Activated naive CD8-positive, alpha-beta T cell treated with anti-CD3 and anti-CD28 coated beads, Interleukin-2, amount 50 U/mL, for 24 hours (primary cell): ENCODE measurements around the gene TTLL5.

Experiments used
- ATAC-seq: fragments of 150-1000 bp; cut with Tn5 transposase; one replicate; pipeline ENCODE4 v1.10.0; 2021
- DNase-seq: peaks from one replicate; pipeline ENCODE4 v3.0.0; 2021
- H3K27ac Mint-ChIP-seq: one replicate; pipeline ENCODE4 v1.8.0; 2021; ENCODE audit warnings: mild to moderate bottlenecking, mixed read lengths
- H3K27me3 Mint-ChIP-seq: one replicate; pipeline ENCODE4 v1.8.0; 2021; ENCODE audit warnings: mixed read lengths
- H3K36me3 Mint-ChIP-seq: one replicate; pipeline ENCODE4 v1.8.0; 2021; ENCODE audit warnings: low read depth, mixed read lengths
- H3K4me1 Mint-ChIP-seq: one replicate; pipeline ENCODE4 v1.8.0; 2021; ENCODE audit warnings: mixed read lengths
- H3K4me3 Mint-ChIP-seq: one replicate; pipeline ENCODE4 v1.8.0; 2021; ENCODE audit warnings: mild to moderate bottlenecking, moderate library complexity, mixed read lengths
- H3K9me3 Mint-ChIP-seq: one replicate; pipeline ENCODE4 v1.8.0; 2021; ENCODE audit warnings: mixed read lengths

The TTLL5 gene

DNA sequence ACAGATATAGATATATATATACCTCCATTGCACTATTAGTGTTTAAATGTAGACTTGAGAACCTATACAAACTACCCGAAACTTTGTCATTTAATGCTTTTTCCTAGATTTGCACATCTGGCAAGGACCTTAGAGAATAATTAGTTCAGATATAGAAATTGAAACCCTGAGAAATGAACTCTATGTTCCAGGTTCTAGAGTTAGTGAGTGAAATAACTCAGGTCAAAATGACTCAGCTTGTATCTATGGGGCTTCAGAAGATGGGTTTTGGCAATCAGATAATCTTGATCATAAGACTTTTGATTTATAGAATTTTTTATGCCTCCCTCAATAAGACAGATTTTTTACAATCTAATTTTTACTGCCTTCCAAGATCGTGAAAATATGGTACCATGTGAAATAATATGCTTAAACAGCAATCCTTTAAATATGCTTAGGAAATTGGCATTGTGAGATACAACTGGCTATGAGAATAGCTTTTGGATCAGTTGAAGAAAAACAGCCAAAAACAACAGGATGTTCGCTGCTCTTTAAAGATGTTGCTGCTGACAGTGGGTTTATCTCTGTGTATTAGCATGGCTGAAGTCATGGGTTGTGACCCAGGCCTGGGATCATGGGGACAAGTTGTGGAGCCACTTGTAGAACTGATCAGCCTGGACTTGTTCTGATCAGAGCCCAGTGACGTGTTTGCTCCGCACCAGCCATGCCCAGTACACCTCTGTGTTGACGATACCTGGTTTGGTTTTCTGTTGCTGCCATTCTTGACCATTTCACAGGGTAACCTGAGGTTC, 63.6 kb downstream of the TTLL5 start:
- Mint-ChIP-seq H3K27ac (no peak overlapping the region), H3K4me3 (no peak overlapping the region), H3K36me3 (peaks cover 42% of the 10 kb centered on the region), H3K9me3 (peaks cover 4% of the 10 kb centered on the region), H3K27me3 (no peaks in the 10 kb centered on the region), H3K4me1 (no peaks in the 10 kb centered on the region)
- DNase-seq: no peak
- no peak for ATAC-seq

DNA sequence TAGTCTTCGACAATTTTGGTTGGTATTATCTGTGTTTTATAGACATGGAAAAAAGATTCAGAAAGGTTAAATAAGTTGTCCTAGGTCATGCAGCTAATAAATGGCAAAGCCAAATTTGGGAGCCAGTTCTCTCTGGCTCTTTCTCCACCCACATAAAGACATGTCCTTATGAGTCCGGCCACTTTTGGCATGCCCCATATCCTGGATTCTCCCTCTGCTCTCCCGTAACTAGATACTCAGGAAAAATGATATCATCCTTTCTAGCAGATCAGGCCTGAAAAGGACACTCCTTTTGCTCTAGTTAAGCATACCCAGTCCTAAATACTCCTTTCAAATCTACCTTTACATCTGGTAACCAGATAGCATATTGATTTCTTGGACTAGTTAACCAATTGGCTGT, 64.4 kb downstream of the TTLL5 start:
- Mint-ChIP-seq H3K36me3 (peaks cover 42% of the 10 kb centered on the region), H3K4me3 (no peak overlapping the region), H3K27ac (no peak overlapping the region), H3K27me3 (no peaks in the 10 kb centered on the region), H3K9me3 (peaks cover 4% of the 10 kb centered on the region), H3K4me1 (no peaks in the 10 kb centered on the region)
- no peak for ATAC-seq
- DNase-seq: no peak

DNA sequence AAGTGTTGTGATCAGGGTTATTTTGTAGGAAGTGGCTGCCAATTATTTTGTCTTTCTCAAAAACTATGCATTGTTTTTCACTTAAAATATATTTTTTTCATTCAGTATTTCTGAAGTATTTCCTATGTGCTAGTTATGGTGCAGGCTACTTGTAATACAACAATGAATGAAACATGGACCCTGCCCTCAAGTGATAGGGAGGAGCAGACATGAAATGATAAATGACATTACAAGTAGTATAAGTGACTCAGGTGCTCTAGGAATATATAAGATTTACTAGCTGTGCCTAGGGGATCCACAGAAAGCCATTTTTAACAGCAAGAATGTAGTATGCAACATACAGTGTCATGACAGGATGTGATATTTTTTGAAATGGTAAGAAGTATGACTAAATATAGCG, 65.3 kb downstream of the TTLL5 start:
- no peaks in the 10 kb centered on the region for H3K27me3 Mint-ChIP-seq
- ATAC-seq (no peak), DNase-seq (no peak)
- no peaks in the 10 kb centered on the region for H3K4me1 Mint-ChIP-seq
- peaks cover 41% of the 10 kb centered on the region for H3K36me3 Mint-ChIP-seq
- H3K27ac Mint-ChIP-seq: no peak overlapping the region
- H3K9me3 Mint-ChIP-seq: peaks cover 4% of the 10 kb centered on the region
- no peak overlapping the region for H3K4me3 Mint-ChIP-seq

- Mint-ChIP-seq H3K4me1 (no peaks in the 10 kb centered on the region), H3K27me3 (no peaks in the 10 kb centered on the region), H3K27ac (no peak overlapping the region), H3K4me3 (no peak overlapping the region), H3K9me3 (peaks cover 4% of the 10 kb centered on the region), H3K36me3 (peaks cover 42% of the 10 kb centered on the region)
- DNase-seq (no peak), ATAC-seq (no peak)
These were observed 66.1 kb downstream of the TTLL5 start for GRCh38 chr14:75727124-75727523.

DNA sequence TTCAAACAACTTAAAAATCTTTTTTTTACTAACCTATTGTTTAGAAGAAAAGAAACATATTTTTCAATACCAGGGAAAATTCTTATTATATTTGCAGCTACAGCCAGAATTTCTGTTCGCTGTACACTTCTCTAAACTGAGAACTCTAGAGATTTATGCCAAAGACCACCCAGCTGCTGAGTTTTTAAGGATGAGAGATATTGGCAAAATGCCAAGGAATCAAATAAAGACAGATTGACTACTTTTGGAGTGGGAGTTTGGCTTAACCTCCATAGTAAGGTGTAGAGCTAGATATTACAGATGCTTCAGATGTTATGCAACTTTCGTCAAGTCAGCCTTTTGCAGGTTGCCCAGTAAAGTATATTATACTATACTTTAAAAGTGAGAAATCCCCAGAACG, 71.8 kb downstream of the TTLL5 start:
- ATAC-seq (no peak), DNase-seq (no peak)
- peaks cover 31% of the 10 kb centered on the region for H3K36me3 Mint-ChIP-seq
- H3K27me3 Mint-ChIP-seq: no peaks in the 10 kb centered on the region
- H3K9me3 Mint-ChIP-seq: no peaks in the 10 kb centered on the region
- no peaks in the 10 kb centered on the region for H3K4me1 Mint-ChIP-seq
- no peak overlapping the region for H3K27ac Mint-ChIP-seq
- no peak overlapping the region for H3K4me3 Mint-ChIP-seq

DNA sequence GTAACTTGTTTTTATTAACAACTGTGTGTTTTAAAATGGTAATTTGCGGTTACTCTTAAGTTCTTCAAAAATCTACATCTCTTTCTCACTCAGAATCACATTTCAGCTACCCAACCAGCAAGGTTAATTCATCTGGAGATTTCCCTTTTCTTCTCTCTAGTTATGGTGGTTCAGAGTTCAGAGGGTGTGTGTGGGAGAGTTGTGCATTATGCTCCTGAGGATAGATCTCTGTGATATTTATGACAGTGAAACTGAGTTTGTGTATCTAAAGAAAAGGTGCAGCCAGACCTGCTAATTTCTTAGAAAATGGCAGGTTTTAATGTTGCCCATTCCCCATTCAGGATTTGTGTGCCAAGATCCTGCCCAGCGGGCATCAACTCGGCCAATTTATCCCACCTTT, 73.8 kb downstream of the TTLL5 start:
- ATAC-seq (no peak), DNase-seq (no peak)
- Mint-ChIP-seq H3K27ac (no peak overlapping the region), H3K9me3 (no peaks in the 10 kb centered on the region), H3K36me3 (peaks cover 33% of the 10 kb centered on the region), H3K4me1 (no peaks in the 10 kb centered on the region), H3K27me3 (no peaks in the 10 kb centered on the region), H3K4me3 (no peak overlapping the region)

- Mint-ChIP-seq H3K9me3 (no peaks in the 10 kb centered on the region), H3K4me3 (no peak overlapping the region), H3K27ac (no peak overlapping the region), H3K4me1 (no peaks in the 10 kb centered on the region), H3K36me3 (peaks cover 29% of the 10 kb centered on the region), H3K27me3 (no peaks in the 10 kb centered on the region)
- DNase-seq (no peak), ATAC-seq (no peak)
These were observed 75.9 kb downstream of the TTLL5 start for GRCh38 chr14:75736845-75737485.

- ATAC-seq (no peak), DNase-seq (no peak)
- Mint-ChIP-seq H3K27ac (no peak overlapping the region), H3K36me3 (peaks cover 25% of the 10 kb centered on the region), H3K4me3 (no peak overlapping the region), H3K9me3 (no peaks in the 10 kb centered on the region), H3K4me1 (no peaks in the 10 kb centered on the region), H3K27me3 (no peaks in the 10 kb centered on the region)
These were observed 77.1 kb downstream of the TTLL5 start for GRCh38 chr14:75738192-75738591.

DNA sequence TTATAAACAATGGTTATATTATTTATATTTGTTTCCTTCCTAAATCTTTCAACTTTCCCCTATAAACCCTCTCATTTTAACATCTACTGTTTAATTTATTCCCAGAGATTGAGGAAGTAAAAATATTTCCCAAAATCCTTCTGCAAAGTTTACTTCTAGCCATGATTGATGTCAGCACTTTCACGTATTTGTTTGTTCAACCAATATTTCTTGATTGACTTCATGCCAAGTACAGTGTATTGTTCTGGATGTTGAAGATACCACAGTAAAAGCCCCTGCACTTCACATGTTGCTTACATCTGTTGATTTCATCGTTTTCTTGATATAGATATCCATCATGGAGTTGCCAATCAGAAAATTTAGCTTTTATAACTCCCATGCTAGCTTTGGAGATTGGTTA, 81.8 kb downstream of the TTLL5 start:
- Mint-ChIP-seq H3K9me3 (peaks cover 15% of the 10 kb centered on the region), H3K27ac (no peak overlapping the region), H3K4me1 (no peaks in the 10 kb centered on the region), H3K4me3 (no peak overlapping the region), H3K36me3 (peaks cover 46% of the 10 kb centered on the region), H3K27me3 (no peaks in the 10 kb centered on the region)
- DNase-seq: no peak
- no peak for ATAC-seq

GRCh38 chr14:75747899-75748298, 86.9 kb downstream of the TTLL5 start:
- DNase-seq (no peak), ATAC-seq (no peak)
- no peaks in the 10 kb centered on the region for H3K27me3 Mint-ChIP-seq
- H3K4me3 Mint-ChIP-seq: no peak overlapping the region
- H3K36me3 Mint-ChIP-seq: peaks cover 55% of the 10 kb centered on the region
- peaks cover 15% of the 10 kb centered on the region for H3K9me3 Mint-ChIP-seq
- H3K27ac Mint-ChIP-seq: no peak overlapping the region
- H3K4me1 Mint-ChIP-seq: no peaks in the 10 kb centered on the region

DNA sequence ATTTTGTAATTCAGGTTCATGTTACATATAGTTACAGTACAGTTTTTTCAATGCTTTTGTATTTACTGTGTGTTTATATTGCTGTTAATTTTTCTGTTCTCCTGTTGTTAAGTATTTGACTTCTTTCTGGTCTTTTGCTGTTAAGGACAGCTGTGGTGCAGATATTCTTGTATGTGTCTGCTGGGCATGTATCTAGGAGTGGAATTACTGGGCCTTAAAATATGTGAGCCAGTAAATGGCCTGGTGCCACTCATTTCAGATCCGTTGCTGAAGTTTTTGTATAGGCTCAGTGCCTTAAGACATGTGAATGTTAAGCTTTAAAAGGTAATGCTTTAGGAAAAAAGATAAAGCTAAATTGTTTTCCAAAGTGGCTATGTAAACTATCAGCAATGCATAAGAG, 87.3 kb downstream of the TTLL5 start:
- no peak overlapping the region for H3K27ac Mint-ChIP-seq
- ATAC-seq (no peak), DNase-seq (no peak)
- no peaks in the 10 kb centered on the region for H3K4me1 Mint-ChIP-seq
- peaks cover 15% of the 10 kb centered on the region for H3K9me3 Mint-ChIP-seq
- H3K36me3 Mint-ChIP-seq: peaks cover 57% of the 10 kb centered on the region
- no peak overlapping the region for H3K4me3 Mint-ChIP-seq
- no peaks in the 10 kb centered on the region for H3K27me3 Mint-ChIP-seq

DNA sequence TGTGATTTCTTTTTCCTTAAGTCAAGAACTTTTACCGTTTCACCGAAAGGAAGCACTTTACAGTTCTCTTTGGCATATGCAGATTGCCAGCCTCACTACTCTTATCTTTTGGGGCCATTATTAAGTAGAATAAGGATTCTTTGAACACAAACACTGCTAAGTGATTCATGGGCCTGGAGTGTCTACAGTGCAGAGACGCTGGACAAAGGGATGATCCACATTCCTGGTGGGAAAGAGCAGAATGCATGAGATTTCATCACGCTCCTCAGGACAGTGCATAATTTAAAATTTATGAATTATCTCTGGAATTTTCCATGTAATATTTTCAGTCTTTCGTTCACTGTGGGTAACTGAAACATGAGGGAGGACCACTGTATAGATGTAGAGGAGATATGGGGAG, 90.2 kb downstream of the TTLL5 start:
- Mint-ChIP-seq H3K4me3 (no peak overlapping the region), H3K27me3 (no peaks in the 10 kb centered on the region), H3K36me3 (peaks cover 39% of the 10 kb centered on the region), H3K4me1 (no peaks in the 10 kb centered on the region), H3K27ac (no peak overlapping the region), H3K9me3 (peaks cover 10% of the 10 kb centered on the region)
- ATAC-seq: no peak
- no peak for DNase-seq

DNA sequence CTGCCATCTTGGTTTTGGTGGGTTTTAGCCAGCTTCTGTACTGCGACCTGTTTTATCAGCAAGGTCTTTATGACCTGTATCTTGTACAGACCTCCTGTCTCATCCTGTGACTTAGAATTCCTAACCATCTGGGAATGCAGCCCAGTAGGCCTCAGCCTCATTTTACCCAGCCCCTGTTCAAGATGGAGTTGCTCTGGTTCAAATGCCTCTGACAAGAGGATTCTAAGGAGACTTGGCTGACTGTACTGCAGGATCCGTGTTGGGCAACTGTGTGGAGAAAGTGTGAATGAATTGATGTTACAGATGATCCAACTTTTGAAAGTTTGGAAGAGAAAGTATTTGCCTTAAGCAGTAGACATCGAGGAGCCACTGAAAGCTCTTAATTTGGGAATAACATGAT, 91.0 kb downstream of the TTLL5 start:
- Mint-ChIP-seq H3K36me3 (peaks cover 36% of the 10 kb centered on the region), H3K27ac (no peak overlapping the region), H3K27me3 (no peaks in the 10 kb centered on the region), H3K4me1 (no peaks in the 10 kb centered on the region), H3K9me3 (peaks cover 2% of the 10 kb centered on the region), H3K4me3 (no peak overlapping the region)
- ATAC-seq (no peak), DNase-seq (no peak)

DNA sequence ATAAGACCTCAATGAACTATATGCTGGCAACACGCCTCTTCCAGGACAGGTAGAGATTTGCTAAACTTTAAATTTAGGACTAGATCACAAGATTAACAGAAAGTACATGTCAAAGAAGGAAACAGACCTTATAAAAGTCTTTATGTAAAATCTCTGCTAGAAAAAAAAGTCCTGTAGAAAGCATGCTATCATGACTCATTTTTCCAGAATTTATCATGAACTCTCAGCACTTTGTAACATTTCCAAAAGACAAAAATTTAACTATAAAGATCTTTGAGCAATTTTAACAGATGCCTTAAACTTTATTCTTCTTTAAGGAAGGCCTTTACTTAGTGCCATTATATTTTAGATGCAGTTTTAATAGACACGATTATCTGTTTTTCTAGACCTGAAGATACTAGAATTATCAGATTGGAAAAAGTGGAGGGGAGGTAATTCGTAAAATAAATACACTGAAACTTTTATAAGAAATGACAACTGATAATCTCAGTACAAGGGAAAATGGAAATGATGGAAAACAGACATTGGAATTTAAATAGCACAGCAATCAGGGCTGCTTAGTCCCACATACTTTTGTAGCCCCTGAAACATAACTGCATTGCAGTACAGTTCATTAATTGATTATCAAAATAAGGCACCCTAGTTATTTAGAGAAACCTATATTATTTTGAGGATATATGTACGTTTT, 92.0 kb downstream of the TTLL5 start:
- Mint-ChIP-seq H3K4me1 (no peaks in the 10 kb centered on the region), H3K4me3 (no peak overlapping the region), H3K36me3 (peaks cover 28% of the 10 kb centered on the region), H3K27me3 (no peaks in the 10 kb centered on the region), H3K9me3 (no peaks in the 10 kb centered on the region), H3K27ac (no peak overlapping the region)
- DNase-seq (no peak), ATAC-seq (no peak)

GRCh38 chr14:75753696-75754095, 92.7 kb downstream of the TTLL5 start:
- no peaks in the 10 kb centered on the region for H3K27me3 Mint-ChIP-seq
- no peak overlapping the region for H3K27ac Mint-ChIP-seq
- ATAC-seq: no peak
- no peak for DNase-seq
- H3K9me3 Mint-ChIP-seq: no peaks in the 10 kb centered on the region
- H3K4me1 Mint-ChIP-seq: no peaks in the 10 kb centered on the region
- peaks cover 23% of the 10 kb centered on the region for H3K36me3 Mint-ChIP-seq
- H3K4me3 Mint-ChIP-seq: no peak overlapping the region
